ENCODE results near the gene GMPR2.

- no peak for TF ChIP-seq CTCF (IDR thresholded peaks at IDR 0.05)
- TF ChIP-seq POLR2A (IDR thresholded peaks at IDR 0.05), result no peak
Observed at GRCh38 chr14:24271834-24272263, 39.1 kb downstream of the GMPR2 start.
